ENCODE results near the gene THEMIS. TPM values are rescaled to one million over a fixed set of nuclear protein-coding genes. Genes with fewer than 3 reads are reported as not detected.

THEMIS gene
- total RNA-seq, 4 donors from 2014 or later = 0.08 to 0.44 (median 0.16) TPM

- intact Hi-C loops (cut with DNase I; ENCODE audit: low total_unique reads) = no loop called here
- TF ChIP-seq POLR2A (IDR thresholded peaks at IDR 0.05) = no peak
- TF ChIP-seq CTCF (IDR thresholded peaks at IDR 0.05) = no peak
- H3K4me3 ChIP-seq (ENCODE audit: low read depth, poor library complexity, severe bottlenecking) = no peak overlapping the region
- DNase-seq (ENCODE audit: low spot score in 2 of 2) = no peak
- 97 to 100% methylated on average over 1 of the region's 1 CpG for WGBS, 2 donors
Measured at GRCh38 chr6:127684501-127684900, 216.4 kb downstream of the THEMIS start.

Data from lower leg skin (tissue), 4 donors.